Endothelial cell (in vitro differentiated cells): ENCODE results near the gene POP7. TPM values are rescaled to one million over a fixed set of nuclear protein-coding genes. Genes with fewer than 3 reads are reported as not detected.
A peak's percentile ranks its signal among the peaks of the same experiment; 100 is the strongest.
"Not testable (repeated sequence)": the region's sequence is repeated elsewhere in the genome, so short reads cannot be mapped to it uniquely, and the experiment has no call there.

Experiments used
- DNase-seq: peaks from one replicate; pipeline ENCODE4 v3.0.0; 2021; ENCODE audit warnings: low spot score
- H3K27ac Mint-ChIP-seq: one replicate; pipeline ENCODE4 v1.8.0; 2021; ENCODE audit warnings: mixed read lengths, inconsistent platforms; ENCODE audit not compliant: unreplicated experiment
- H3K27me3 Mint-ChIP-seq: one replicate; pipeline ENCODE4 v1.8.0; 2021; ENCODE audit warnings: mild to moderate bottlenecking, moderate library complexity, mixed read lengths, inconsistent platforms; ENCODE audit not compliant: unreplicated experiment
- H3K36me3 Mint-ChIP-seq: one replicate; pipeline ENCODE4 v1.8.0; 2021; ENCODE audit warnings: mild to moderate bottlenecking, low read depth, mixed read lengths, inconsistent platforms; ENCODE audit not compliant: unreplicated experiment
- H3K4me1 Mint-ChIP-seq: one replicate; pipeline ENCODE4 v1.8.0; 2021; ENCODE audit warnings: mild to moderate bottlenecking, mixed read lengths, inconsistent platforms; ENCODE audit not compliant: unreplicated experiment
- H3K4me3 Mint-ChIP-seq: one replicate; pipeline ENCODE4 v1.8.0; 2021; ENCODE audit warnings: mild to moderate bottlenecking, mixed read lengths, inconsistent platforms; ENCODE audit not compliant: unreplicated experiment
- H3K9me3 Mint-ChIP-seq: one replicate; pipeline ENCODE4 v1.8.0; 2021; ENCODE audit warnings: mixed read lengths, inconsistent platforms; ENCODE audit not compliant: unreplicated experiment
- total RNA-seq: library from RNA; stranded (reverse); fragmentation: NEBNext Ultra II Directional; extraction: Animal tissue kit (Norgen Biotek cat#: 25700); gene quantifications from one replicate; pipeline ENCODE4 v1.2.1, GENCODE V29; 2021; ENCODE audit not compliant: unreplicated experiment
- TF ChIP-seq, protein P1 (sequence below): fragments of 200-600 bp; sonication (generic); IDR thresholded peaks from one replicate; pipeline ENCODE4 v1.5.0; 2021; ENCODE audit warnings: antibody characterized with exemption; ENCODE audit not compliant: unreplicated experiment

The POP7 gene
- total RNA-seq, 1 donor from 2014 or later, result 30.6 TPM

DNA sequence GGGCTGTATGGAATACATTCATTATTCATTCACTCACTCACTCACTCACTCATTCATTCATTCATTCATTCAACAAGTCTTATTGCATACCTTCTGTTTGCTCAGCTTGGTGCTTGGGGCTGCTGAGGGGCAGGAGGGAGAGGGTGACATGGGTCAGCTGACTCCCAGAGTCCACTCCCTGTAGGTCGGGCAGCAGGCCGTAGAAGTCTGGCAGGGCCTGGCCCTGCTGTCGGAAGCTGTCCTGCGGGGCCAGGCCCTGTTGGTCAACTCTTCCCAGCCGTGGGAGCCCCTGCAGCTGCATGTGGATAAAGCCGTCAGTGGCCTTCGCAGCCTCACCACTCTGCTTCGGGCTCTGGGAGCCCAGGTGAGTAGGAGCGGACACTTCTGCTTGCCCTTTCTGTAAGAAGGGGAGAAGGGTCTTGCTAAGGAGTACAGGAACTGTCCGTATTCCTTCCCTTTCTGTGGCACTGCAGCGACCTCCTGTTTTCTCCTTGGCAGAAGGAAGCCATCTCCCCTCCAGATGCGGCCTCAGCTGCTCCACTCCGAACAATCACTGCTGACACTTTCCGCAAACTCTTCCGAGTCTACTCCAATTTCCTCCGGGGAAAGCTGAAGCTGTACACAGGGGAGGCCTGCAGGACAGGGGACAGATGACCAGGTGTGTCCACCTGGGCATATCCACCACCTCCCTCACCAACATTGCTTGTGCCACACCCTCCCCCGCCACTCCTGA is 16.7 kb downstream of the POP7 start:
- Mint-ChIP-seq H3K27me3 (peaks cover 26% of the 10 kb centered on the region), H3K4me1 (peaks cover 18% of the 10 kb centered on the region), H3K36me3 (peaks cover 12% of the 10 kb centered on the region), H3K27ac (no peak overlapping the region), H3K4me3 (no peak overlapping the region), H3K9me3 (no peaks in the 10 kb centered on the region)
- DNase-seq, result no peak
- TF ChIP-seq, protein P1, sequence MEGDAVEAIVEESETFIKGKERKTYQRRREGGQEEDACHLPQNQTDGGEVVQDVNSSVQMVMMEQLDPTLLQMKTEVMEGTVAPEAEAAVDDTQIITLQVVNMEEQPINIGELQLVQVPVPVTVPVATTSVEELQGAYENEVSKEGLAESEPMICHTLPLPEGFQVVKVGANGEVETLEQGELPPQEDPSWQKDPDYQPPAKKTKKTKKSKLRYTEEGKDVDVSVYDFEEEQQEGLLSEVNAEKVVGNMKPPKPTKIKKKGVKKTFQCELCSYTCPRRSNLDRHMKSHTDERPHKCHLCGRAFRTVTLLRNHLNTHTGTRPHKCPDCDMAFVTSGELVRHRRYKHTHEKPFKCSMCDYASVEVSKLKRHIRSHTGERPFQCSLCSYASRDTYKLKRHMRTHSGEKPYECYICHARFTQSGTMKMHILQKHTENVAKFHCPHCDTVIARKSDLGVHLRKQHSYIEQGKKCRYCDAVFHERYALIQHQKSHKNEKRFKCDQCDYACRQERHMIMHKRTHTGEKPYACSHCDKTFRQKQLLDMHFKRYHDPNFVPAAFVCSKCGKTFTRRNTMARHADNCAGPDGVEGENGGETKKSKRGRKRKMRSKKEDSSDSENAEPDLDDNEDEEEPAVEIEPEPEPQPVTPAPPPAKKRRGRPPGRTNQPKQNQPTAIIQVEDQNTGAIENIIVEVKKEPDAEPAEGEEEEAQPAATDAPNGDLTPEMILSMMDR, result no peak

DNA sequence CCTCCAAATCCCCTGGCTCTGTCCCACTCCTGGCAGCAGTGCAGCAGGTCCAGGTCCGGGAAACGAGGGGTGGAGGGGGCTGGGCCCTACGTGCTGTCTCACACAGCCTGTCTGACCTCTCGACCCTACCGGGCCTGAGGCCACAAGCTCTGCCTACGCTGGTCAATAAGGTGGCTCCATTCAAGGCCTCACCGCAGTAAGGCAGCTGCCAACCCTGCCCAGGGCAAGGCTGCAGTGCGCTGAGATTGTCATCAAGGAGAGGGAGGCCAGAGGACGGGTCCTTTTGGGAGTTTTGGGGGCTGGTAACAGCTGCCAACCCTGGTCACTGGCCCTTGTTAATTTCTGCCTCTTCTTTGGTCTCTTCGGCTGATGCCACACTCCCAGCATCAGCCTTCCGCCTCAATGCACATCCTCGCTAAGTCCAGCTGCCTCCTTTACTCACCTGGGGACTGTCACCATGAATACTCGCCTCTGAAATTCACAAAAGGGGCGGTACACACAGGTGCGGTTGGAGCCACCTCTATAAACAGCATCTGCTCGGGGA is 17.9 kb downstream of the POP7 start:
- peaks cover 7% of the 10 kb centered on the region for H3K36me3 Mint-ChIP-seq
- peaks cover 18% of the 10 kb centered on the region for H3K4me1 Mint-ChIP-seq
- H3K27ac Mint-ChIP-seq, result no peak overlapping the region
- H3K9me3 Mint-ChIP-seq, result no peaks in the 10 kb centered on the region
- TF ChIP-seq, protein P1, result no peak
- peak overlapping the region; percentile 31 for H3K4me3 Mint-ChIP-seq
- DNase-seq, result no peak
- H3K27me3 Mint-ChIP-seq, result peaks cover 26% of the 10 kb centered on the region

DNA sequence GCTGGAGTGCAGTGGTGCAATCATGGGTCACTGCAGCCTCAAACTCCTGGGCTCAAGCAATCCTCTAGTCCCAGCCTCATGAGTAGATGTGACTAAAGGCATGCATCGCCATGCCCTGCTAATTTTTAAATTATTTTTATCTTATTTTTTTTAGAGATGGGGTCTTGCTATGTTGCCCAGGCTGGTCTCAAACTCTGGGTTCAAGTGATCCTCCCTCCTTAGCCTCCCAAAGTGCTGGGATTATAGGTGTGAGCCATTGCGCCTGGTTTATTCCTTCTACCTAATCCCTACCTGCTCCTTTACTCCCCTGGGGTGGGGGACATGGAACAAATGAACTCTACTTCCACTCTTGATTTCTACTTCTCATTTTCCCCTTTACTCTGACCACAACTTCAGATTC is 18.4 kb downstream of the POP7 start:
- H3K9me3 Mint-ChIP-seq, H3K27ac Mint-ChIP-seq: not testable (repeated sequence)

DNA sequence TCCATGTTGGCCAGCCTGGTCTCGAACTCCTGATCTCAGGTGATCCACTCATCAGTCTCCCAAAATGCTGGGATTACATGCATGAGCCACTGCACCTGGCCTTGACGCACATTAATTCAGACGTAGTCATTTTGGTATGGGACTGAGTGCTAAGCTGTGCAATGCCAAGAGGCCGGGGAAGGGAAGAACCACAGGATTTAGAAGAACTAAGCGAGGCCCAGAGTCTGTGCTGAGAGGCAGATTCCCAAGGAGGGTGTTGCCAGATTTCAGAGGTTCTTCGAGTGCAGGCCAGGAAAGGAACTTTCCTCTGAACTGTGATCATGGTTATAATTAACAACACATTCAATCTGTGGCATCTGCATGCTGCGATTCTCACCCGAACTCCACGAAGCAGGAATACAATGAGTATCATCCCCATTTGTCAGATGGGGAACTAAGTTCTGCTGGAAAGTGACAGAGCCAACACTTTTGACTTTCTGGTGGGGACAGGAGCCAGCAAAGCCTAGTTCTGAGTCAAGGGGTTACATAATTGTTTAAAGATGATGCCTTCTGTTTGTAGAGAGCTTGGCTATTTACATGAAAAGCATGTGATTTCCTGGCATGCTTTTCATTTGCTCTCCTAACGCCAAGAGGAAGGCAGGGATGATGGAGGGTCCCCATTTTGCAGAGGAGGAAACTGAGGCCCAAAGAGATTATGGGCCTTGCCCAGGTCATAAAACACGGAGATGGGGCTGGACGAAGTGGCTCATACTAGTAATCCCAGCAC is 21.3 kb downstream of the POP7 start:
- Mint-ChIP-seq H3K27ac (peak overlapping the region; percentile 53), H3K27me3 (peaks cover 5% of the 10 kb centered on the region), H3K4me3 (no peak overlapping the region), H3K9me3 (no peaks in the 10 kb centered on the region), H3K4me1 (peaks cover 7% of the 10 kb centered on the region), H3K36me3 (peaks cover 4% of the 10 kb centered on the region)
- TF ChIP-seq, protein P1, result no peak
- DNase-seq, result no peak

More for the DNA sequence above, 18.4 kb downstream of the POP7 start:
- not testable (repeated sequence) for DNase-seq, H3K36me3 Mint-ChIP-seq
- peaks cover 18% of the 10 kb centered on the region for H3K4me1 Mint-ChIP-seq
- peaks cover 26% of the 10 kb centered on the region for H3K27me3 Mint-ChIP-seq
- peak overlapping the region; percentile 38 for H3K4me3 Mint-ChIP-seq

DNA sequence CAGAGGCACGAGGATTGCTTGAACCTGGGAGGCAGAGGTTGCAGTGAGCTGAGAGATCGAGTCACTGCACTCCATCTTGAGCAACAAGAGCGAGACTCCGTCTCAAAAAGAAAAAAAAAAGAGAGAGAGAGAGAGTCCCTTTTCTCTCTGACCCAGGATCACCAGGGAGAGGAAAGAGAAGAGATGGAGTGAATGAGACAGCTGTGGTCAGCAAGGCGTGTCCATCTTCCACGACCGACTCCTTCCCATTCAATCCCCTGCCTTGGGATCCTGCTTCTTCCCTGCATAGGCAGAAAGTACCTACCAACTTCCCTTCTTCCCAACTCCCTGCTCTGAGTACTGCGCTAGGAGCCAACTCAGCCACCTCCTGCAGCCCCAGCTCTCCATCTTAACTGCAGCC is 22.3 kb downstream of the POP7 start:
- TF ChIP-seq, protein P1, result no peak
- Mint-ChIP-seq H3K4me1 (no peaks in the 10 kb centered on the region), H3K36me3 (peaks cover 4% of the 10 kb centered on the region), H3K9me3 (no peaks in the 10 kb centered on the region), H3K27me3 (peaks cover 4% of the 10 kb centered on the region), H3K27ac (no peak overlapping the region), H3K4me3 (no peak overlapping the region)
- DNase-seq, result no peak
